Breast epithelium (tissue), 4 donors: ENCODE measurements around the gene TMEM141. TPM values are rescaled to one million over a fixed set of nuclear protein-coding genes. Genes with fewer than 3 reads are reported as not detected.
A peak's percentile ranks its signal among the peaks of the same experiment; 100 is the strongest.

Experiments used
- DNase-seq, 2 donors: peaks; one replicate each; pipeline ENCODE4 v3.0.0-alpha.2; 2019; ENCODE audit warnings: low spot score in 2 of 2
- H3K27ac ChIP-seq, 2 donors: fragments of 200-600 bp; sonication (generic) in 1 of 2; one replicate each; pipeline ENCODE4 v1.5.1; 2016 to 2019; ENCODE audit warnings: mild to moderate bottlenecking in 1 of 2
- H3K27me3 ChIP-seq, 2 donors: fragments of 200-600 bp; sonication (generic) in 1 of 2; one replicate each; pipeline versions ENCODE4 v1.5.1 to v1.6.0; 2017 to 2019; ENCODE audit warnings: control low read depth in 1 of 2, mild to moderate bottlenecking in 1 of 2
- H3K36me3 ChIP-seq: fragments of 200-600 bp; one replicate; pipeline ENCODE4 v1.5.1; 2019
- H3K4me1 ChIP-seq, 2 donors: fragments of 200-600 bp; sonication (generic); one replicate each; pipeline ENCODE4 v1.5.1; 2016 to 2019; ENCODE audit warnings: control low read depth in 1 of 2
- H3K4me3 ChIP-seq, 3 donors: fragments of 200-600 bp; sonication (generic); 1 replicate in 2 of 3; 2 replicates in 1 of 3; pipeline ENCODE4 v1.5.1; 2016 to 2019; ENCODE audit warnings: mild to moderate bottlenecking in 3 of 3, moderate library complexity in 2 of 3
- H3K9me3 ChIP-seq, 2 donors: fragments of 200-600 bp; sonication (generic) in 1 of 2; one replicate each; pipeline ENCODE4 v1.5.1; 2016 to 2019; ENCODE audit warnings: control low read depth in 1 of 2
- CTCF ChIP-seq, 3 donors: fragments of 450-650 bp; IDR thresholded peaks; one replicate each; pipeline ENCODE4 v1.5.1; 2016 to 2017; ENCODE audit warnings: antibody characterized with exemption in 3 of 3, mild to moderate bottlenecking in 3 of 3, moderate library complexity in 3 of 3
- POLR2A ChIP-seq: fragments of 450-650 bp; IDR thresholded peaks from one replicate; pipeline ENCODE4 v1.6.1; 2016; ENCODE audit warnings: antibody characterized with exemption, mild to moderate bottlenecking, moderate library complexity
- POLR2AphosphoS5 ChIP-seq, 3 donors: sonication (generic); formaldehyde crosslinking; IDR thresholded peaks; one replicate each; pipeline ENCODE4 v1.6.1; 2017; ENCODE audit warnings: antibody characterized with exemption in 3 of 3
- intact Hi-C: fragments of 100-400 bp; cut with DNase I; formaldehyde crosslinking; loops from one replicate; pipeline ENCODE4 v1.15.1; 2023; ENCODE audit warnings: low total_unique reads
- total RNA-seq, 3 donors: library from RNA; depleted of rRNA; stranded (reverse); fragments of >200 nt; gene quantifications; one replicate each; pipeline ENCODE4 v1.1.0, GENCODE V29; 2016

The TMEM141 gene
- total RNA-seq, 3 donors from 2014 or later, result 85.8 to 121 (median 103) TPM

- H3K36me3 ChIP-seq, result no peaks in the 10 kb centered on the region
Measured at GRCh38 chr9:136789523-136789937, 1.6 kb upstream of the TMEM141 start.

DNA sequence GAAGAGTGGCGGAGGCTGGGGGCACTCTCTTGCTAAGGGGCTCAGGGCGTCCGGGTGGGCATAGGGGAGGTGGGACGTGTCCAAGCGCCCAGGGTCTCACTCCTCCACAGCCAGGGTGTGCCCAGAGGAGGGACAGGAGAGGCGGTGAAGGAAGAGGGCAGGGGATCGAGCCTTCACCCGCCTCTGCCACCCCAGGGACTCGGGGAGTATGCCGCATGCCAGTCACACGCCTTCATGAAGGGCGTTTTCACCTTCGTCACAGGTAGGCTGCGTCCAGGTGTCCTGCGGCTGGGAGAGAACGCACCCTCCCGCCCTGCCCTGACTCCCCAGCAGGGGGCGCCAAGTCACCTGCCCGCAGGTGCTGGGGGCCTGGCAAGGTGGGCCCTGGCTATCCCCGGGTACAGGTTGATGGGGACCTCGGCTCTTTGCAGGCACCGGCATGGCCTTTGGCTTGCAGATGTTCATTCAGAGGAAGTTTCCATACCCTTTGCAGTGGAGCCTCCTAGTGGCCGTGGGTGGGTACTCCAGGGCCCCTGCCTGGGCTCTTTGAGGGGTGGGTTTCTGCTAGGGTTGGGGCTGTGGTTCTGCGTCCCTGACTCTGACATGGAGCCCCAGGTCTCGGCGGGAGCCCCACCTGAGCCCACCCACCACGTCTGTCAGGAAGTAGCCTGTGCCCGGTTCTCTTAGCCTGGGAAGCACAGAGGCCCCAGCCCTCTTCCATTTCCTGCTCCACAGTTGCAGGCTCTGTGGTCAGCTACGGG lies 552 bp downstream of the TMEM141 start:
- peak; percentile 79 to 82 for DNase-seq
- peak overlapping the region; percentile 72 to 76 (median 74) for H3K4me3 ChIP-seq
- no peak for TF ChIP-seq POLR2A
- TF ChIP-seq POLR2AphosphoS5 (IDR thresholded peaks at IDR 0.05), result peak; percentile 8 to 48 (median 43)
- peak; percentile 91 to 97 (median 92) for TF ChIP-seq CTCF (IDR thresholded peaks at IDR 0.05)
- no peaks in the 10 kb centered on the region for H3K9me3 ChIP-seq
- no peaks in the 10 kb centered on the region for H3K36me3 ChIP-seq
- H3K27me3 ChIP-seq, result no peaks in the 10 kb centered on the region
- peaks cover 0 to 10% of the 10 kb centered on the region in 2 donors for H3K4me1 ChIP-seq
- H3K27ac ChIP-seq, result peak overlapping the region; percentile 98 to 99
- intact Hi-C loops, result no loop called here

More at GRCh38 chr9:136789523-136789937, 1.6 kb upstream of the TMEM141 start:
- intact Hi-C loops, result no loop called here
- DNase-seq, result no peak
- H3K9me3 ChIP-seq, result no peaks in the 10 kb centered on the region
- peaks cover 0 to 10% of the 10 kb centered on the region in 2 donors for H3K4me1 ChIP-seq
- H3K27ac ChIP-seq, result no peak overlapping the region
- no peak overlapping the region for H3K4me3 ChIP-seq
- no peak for TF ChIP-seq POLR2AphosphoS5 (IDR thresholded peaks at IDR 0.05)
- TF ChIP-seq POLR2A, result no peak
- no peak for TF ChIP-seq CTCF (IDR thresholded peaks at IDR 0.05)
- no peaks in the 10 kb centered on the region for H3K27me3 ChIP-seq

- Histone ChIP-seq H3K4me1 (peaks cover 0 to 7% of the 10 kb centered on the region in 2 donors), H3K9me3 (no peaks in the 10 kb centered on the region), H3K36me3 (no peaks in the 10 kb centered on the region), H3K27ac (peak overlapping the region; percentile 98 to 99), H3K4me3 (peak overlapping the region in 2 of 3 donors; percentile 72 to 76), H3K27me3 (no peaks in the 10 kb centered on the region)
- no peak for TF ChIP-seq CTCF (IDR thresholded peaks at IDR 0.05)
- no peak for TF ChIP-seq POLR2AphosphoS5 (IDR thresholded peaks at IDR 0.05)
- no peak for TF ChIP-seq POLR2A
- no peak for DNase-seq
- intact Hi-C loops, result no loop called here
Measured at GRCh38 chr9:136792321-136793085, 1.4 kb downstream of the TMEM141 start.

DNA sequence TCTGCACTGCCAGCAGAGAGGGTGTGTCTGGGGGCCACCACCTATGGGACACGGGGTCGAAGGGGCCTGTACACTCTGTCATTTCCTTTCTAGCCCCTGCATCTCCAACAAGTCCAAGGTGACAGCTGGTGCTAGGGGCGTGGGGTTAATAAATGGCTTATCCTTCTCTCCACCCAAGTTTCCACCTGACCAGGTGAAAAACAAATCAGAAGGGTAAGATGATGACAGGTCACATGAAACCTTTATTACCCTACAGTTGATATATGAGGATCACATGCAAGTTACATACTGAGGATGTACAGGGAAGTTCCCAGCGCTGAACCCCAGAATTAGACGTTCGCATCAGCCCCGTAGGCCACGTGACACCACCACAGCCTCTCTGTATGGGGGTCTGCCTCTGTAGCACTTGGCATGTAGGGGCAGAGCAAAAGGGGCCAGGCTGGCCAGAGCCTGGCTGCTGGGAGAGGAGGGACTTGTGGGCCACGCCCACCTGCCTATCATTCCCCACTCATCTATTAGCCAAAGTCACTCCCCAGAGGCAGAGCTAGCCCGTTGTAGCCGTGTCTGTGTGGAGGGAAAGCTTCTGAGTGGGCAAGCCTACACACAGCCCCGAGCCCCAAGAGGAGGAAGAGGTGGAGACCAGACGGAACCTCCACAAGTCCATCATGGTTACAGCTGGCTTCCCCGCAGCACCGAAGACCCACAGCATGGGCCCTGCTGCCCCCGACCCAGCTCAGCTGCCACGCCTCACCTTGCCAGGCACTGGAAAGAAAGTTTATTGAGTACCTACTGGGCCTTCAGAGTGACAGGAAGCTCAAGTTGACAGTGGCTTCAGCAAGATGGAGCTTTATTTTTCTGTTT lies 2.2 kb downstream of the TMEM141 start:
- intact Hi-C loops, result no loop called here
- H3K27ac ChIP-seq, result peak overlapping the region in 1 of 2 donors; percentile 11

GRCh38 chr9:136794281-136794999 lies 3.3 kb downstream of the TMEM141 start:
- peaks cover 0 to 8% of the 10 kb centered on the region in 2 donors for H3K27me3 ChIP-seq
- H3K4me3 ChIP-seq, result no peak overlapping the region
- no peak for TF ChIP-seq POLR2AphosphoS5 (IDR thresholded peaks at IDR 0.05)
- TF ChIP-seq CTCF (IDR thresholded peaks at IDR 0.05), result no peak
- TF ChIP-seq POLR2A, result no peak
- H3K36me3 ChIP-seq, result no peaks in the 10 kb centered on the region
- H3K4me1 ChIP-seq, result peaks cover 0 to 12% of the 10 kb centered on the region in 2 donors
- DNase-seq, result no peak
- intact Hi-C loops, result no loop called here
- H3K27ac ChIP-seq, result no peak overlapping the region
- H3K9me3 ChIP-seq, result no peaks in the 10 kb centered on the region

More for the DNA sequence above, 2.2 kb downstream of the TMEM141 start:
- no peak overlapping the region for H3K4me3 ChIP-seq
- no peaks in the 10 kb centered on the region for H3K36me3 ChIP-seq
- DNase-seq, result no peak
- TF ChIP-seq POLR2AphosphoS5 (IDR thresholded peaks at IDR 0.05), result no peak
- H3K4me1 ChIP-seq, result peaks cover 0 to 5% of the 10 kb centered on the region in 2 donors
- H3K9me3 ChIP-seq, result no peaks in the 10 kb centered on the region
- no peaks in the 10 kb centered on the region for H3K27me3 ChIP-seq
